Measurements from ENCODE around the gene ITGA2.

Gene ITGA2

DNA sequence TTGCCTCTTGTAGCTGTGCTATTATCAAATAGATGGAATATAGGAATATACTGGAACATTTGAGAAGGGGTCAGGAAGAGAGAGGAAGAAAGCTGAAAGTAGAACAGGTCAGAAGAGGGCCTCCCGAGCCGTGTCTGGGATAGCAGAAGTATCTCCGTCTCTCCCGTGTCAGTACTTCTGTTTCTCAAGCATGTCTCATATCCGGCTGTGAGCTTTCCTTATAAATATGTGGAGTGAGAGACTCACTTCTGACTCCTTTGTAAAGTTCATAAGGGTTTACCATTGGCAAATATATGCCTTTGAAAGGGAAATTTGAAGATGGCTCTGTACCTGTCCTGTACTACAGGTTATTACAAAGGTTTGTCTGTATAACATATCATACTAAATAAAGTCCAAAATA is 70.1 kb downstream of the ITGA2 start:
- DNase-seq (ENCODE audit: low read depth): no peak

DNA sequence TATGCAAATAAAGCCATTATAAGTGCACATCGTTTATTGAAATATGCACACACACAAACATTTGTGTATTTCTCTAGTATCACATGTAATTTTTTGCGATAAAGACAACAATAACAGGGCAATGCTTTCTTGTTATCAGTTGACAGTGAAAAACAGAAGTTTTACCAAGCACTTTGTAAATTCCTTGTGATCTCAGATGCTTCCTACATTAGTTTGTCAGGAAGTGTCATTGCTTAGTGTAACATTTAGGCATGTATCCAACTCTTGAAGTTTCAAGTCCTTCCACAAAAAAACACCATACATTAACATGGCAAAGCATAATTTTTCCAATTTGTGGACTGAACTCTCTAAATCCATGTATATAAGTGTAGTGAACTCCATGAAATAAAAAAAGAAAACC is 74.0 kb downstream of the ITGA2 start:
- no peak for DNase-seq (ENCODE audit: low read depth)

DNA sequence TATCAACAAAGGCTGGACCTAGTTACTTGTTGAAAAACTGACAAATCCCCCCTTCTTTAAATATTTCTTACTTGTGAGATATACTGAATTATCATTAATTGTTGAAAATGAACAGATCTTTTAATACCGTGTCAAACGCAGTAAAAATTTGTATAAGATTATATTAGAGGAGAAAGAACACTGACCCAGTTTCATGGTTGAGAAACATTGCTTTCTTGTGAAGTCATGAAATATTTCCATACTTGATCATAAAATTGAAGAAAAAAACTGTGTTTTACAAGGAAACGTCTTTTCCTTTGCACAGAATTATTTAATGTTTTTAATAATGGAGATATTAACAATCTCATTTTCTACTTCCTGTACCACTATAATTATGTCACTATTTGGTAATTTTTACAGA is 74.6 kb downstream of the ITGA2 start:
- DNase-seq (ENCODE audit: low read depth): no peak

DNA sequence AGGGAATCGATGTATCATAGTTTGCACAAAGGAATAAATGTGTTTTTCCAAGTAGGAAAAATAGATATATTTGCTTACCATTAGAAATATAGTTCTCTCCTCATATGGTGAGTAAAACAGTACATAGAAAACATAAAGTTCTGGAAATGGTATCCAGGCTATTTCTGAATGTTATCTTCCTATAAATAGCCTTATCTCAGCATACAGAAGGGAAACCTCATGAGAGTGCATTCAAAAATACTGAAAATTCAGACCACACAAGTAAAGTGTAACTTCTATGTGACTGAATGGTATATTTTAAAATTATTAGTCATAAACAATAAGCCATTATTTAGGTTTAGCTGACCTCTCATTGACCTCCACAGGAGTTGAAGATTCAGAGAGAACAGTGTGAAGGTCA is 76.9 kb downstream of the ITGA2 start:
- DNase-seq (ENCODE audit: low read depth): no peak

DNA sequence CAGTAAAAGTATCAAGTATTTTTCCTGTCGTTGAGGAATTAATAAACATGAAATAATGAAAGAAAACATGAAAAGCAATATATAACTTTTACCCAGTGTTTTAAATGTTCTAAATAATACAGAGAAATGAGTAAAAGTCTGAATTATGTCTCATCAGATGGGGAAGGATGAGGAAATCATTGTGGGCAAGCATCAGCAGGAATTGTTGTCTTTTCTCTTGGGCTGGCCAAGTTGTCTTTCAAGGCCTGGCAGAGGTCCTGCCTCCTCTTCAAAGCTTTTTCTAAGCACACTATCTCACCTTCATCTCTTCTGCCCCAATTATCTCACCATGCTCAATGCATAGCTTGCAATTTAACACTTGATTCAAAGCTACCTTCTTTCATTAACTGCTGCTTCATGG is 78.5 kb downstream of the ITGA2 start:
- no peak for DNase-seq (ENCODE audit: low read depth)

DNA sequence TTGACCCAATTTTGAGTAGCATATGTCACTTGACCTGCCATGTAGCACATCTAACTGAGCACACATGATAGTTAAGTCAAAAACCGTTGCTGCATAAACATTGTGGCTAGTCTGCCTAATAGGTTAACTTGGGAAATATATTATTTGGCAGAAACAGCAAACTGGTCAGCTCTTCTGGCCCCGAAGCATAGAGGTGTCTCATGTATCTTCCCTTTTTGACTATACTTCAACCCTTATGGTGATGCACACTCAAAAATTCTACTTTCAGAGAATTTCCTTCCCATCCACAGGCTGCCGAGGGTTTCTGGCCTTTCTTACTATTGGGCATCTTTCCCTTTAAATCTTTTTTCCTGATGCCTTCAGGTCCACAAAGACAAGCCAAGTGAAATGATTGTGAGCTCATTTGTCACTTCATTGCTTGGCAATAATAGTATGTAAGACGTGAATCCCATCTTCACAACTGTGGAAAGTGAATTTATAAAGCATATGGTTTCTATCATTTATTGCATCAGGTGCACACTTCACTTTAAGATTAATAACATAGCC is 79.2 kb downstream of the ITGA2 start:
- DNase-seq (ENCODE audit: low read depth): no peak

DNA sequence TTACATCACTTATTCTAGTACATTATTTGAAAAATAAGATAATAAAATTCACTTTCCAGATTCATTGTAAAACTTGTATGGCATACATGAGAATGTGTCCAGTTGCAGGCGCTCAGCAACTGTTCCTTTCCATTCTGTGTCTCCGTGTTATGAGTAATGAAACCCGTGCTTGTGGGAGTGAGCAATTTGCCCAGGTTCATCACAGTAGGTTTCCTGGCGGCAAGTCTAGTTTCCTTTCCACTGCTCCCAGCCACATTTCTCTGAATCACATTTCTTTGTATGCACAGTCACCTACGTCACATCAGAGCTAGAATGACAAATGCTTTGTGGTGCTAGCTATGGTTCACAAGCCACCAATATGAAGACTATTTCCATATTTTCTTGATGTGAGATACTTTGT is 80.5 kb downstream of the ITGA2 start:
- no peak for DNase-seq (ENCODE audit: low read depth)

DNA sequence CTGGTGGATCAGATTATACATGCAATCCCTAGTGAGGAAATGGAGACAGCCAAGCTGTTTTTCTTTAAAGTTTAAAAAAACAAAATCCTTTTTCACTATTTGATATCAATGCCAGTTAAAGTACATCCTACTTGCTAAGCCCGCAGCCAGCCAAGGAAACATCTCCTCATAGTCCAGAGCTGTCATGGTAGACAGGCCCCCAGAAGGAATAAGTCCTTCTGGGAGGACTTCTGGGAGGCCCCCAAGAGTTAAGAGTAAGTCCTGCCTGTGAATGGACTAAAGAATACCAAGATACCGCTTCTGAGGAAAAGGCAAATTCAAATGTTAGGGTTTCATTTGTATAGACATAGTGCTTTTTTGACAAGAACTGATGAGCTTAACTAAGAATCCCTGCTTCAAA is 82.1 kb downstream of the ITGA2 start:
- DNase-seq (ENCODE audit: low read depth): no peak

DNA sequence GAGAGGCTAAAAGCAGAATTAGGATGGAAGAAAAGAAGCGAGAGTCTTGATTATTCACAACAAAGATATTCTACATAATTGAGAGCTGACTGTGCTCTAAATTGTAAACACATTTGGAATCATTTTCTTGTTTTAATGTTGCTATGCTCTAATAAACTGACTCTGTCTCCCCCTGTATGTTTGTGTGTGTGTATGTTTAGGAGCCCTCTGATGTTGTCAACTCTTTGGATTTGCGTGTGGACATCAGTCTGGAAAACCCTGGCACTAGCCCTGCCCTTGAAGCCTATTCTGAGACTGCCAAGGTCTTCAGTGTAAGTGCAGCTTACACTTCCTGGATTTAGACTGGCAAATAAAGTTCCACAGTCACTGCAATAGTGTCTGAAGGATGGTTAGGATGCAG is 82.6 kb downstream of the ITGA2 start:
- no peak for DNase-seq (ENCODE audit: low read depth)

DNA sequence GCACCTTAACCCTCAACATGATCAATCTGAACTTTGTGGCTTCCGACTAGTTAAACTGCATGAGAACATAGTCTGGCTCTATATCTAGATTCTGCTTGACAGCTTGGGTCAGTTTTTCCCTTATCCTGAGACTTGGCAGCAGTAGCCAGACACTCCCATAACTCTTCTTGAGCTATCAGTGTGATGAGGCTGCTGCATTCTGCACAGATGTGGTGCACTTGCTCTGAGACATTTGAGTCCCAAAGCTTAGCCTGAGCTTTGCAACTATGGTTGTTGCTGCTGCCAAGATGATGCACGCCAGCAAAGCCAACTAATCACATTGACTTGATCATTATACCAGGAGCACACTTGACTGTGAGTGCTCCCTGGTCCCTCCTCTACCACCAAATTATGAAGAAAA is 84.2 kb downstream of the ITGA2 start:
- no peak for DNase-seq (ENCODE audit: low read depth)

DNA sequence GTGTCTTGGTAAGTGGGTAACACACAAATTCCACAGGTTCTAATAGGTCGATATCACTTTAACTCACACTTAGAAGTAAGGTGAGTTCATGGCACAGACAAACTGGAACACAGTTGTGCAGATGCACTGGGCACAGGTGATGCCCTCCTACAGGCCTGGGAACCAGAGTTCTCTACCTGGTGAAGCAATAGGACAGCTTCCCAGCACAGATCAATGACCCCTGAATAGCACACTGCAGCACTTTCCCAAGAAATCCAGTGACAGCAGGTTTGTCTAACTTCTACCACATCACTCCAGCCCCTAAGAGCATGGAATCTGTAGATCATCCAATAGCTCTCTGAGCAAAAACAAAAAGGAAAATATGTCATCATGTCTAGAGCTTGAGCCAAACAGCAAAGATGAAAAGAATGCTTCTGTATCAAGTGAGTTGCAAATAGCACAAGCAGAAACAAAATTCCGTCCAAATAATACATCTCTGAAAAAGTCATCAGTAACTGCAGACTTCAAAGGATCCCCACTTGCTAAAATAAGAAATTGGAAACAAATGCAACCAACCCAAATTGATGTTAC is 86.9 kb downstream of the ITGA2 start:
- DNase-seq (ENCODE audit: low read depth): no peak

DNA sequence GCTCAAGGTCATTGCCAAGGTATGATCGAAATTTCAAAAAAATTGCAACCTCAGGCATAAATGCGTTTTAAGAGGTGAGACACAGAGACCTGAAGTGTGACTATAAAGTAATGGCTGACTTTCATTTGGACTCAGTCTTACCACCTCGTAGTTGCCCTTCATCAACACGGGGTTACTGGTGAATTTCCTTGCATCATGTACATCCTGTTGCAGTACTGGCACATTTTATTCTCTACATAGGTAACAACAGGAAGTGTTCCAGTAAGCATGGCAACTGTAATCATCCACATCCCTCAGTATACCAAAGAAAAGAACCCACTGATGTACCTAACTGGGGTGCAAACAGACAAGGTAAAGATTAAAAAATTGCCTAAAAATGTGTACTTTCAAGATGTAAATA is 91.1 kb downstream of the ITGA2 start:
- DNase-seq (ENCODE audit: low read depth): no peak

DNA sequence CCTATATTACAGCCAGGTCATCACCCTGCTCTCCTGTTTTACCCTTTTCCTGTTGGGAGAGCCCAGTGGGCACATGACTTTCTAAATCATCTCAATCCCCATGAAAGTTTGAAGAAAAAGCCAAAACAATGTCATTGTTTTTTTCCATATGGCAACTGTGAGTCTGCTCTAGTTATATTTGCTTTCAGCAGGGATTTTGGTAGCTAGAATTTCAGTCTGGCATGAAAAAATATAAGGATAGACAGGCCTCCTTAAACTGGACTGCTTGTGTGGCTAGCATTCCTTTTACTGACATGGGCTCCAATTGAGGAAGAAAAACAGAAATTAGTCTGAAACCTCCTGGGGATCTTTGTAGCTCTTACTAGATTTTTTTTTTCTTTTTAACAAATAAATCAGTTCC is 94.8 kb downstream of the ITGA2 start:
- DNase-seq (ENCODE audit: low read depth): no peak

DNA sequence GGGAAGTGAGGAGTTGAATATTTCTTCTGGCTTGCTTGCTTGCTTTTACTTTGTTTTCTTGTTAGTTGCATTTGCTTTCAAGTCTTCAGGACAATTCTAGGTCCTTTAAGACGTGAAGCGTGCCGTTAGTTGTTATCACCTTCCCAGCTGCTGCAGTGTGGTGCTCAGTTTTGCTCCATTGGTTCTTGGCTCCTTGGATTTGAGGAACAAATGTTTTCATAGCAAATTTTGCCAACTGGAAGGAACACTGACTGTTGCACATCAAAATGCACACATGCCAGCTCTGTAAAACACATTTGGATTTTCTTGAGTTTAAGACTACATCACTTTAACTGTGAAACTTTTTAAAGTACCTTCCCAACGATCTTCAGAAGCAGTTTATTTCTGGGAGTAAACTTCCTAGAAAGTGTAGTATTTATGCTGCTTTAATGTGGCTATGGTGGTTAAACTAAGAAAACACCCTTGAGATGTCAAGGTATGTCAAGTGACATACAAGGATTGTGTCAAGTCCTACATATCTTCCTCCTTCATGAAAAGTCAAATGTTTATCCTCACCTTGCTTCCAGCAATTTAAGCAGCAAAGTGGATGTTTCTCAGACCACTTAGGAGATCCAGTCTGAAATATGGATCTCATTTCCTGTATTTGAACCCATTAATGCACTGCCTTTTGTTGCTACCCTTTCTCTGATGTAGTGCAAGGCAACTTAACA is 95.5 kb downstream of the ITGA2 start:
- DNase-seq (ENCODE audit: low read depth): no peak

DNA sequence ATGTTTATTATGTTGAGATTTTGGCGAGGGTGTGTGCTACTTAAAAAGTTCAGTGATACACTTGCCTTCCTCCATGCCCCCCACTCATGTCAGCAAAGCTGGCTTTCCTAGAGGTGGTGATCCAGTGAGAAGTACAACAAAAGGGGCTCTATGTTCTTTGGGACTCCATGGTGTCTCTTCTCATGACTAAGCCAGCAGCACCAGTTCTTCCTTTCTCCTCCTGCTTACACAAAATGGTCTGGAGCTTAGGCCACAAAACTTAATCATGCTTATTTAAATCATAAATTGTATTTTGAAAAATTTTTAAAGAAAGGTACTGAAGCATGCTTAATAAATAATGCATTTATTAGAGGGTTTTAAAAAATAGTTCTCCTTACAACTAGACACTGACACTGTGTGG is 98.0 kb downstream of the ITGA2 start:
- no peak for DNase-seq (ENCODE audit: low read depth)

DNA sequence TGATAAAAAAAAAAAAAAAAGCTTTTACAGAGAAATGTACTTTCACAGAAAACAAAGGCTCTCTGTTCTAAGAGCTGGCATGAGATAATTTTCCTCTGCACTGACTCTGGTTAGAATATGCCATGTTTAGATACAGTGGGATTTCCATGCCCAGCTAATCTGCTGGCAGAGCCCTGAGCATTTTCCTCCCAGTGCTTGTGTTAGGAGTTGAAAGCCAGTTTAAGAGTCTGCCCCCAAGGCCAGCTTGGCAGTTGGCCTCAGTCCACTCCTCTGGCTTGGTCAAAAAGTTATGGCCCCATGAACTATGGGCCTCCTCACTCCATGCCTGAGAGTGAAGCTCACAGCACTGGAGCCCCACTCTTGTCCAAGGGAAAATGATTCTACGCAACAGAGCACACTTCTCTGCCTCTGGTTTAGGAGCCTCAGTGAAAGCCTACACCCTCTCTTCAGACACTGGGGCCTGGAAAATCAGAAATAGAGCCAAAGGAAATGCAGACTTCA is 98.5 kb downstream of the ITGA2 start:
- no peak for DNase-seq (ENCODE audit: low read depth)

DNA sequence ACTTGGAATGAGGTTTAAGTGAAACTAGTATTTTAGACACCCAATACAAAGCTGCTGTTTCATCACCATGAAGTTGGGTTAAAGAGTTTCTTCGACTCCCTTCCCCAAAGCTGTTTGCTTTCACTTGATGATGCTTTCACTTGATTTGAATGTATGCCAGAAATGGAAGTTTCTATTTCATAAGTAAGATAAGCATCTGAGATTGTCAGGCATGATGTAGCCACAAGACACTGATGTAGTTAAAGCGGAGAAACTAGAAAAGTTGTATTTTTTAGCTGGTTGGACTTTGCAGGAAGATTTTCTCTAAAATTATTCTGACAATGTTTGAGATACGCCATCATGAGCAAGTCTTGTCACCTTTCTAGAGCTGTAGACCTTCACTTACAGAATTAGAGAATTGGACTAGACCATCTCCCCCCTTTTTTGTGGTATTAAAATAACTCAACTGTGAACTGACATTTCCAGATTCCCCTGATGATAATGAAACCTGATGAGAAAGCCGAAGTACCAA is 100.4 kb downstream of the ITGA2 start:
- DNase-seq (ENCODE audit: low read depth): no peak

DNA sequence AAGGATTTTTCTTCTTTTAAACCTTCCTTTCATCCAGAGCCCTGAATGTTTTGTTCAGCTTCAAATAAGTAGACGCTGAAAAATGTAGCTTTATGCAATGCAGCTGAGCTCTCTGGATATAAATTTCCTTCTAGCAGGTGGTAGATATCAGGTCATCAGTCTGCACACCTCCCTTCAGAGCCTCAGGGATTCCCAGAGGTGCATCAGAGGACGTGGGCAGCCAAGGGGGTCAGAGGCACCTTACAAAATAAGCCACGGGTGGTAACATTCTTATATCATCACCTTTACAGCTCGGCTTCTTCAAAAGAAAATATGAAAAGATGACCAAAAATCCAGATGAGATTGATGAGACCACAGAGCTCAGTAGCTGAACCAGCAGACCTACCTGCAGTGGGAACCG is 101.1 kb downstream of the ITGA2 start:
- DNase-seq (ENCODE audit: low read depth): no peak

DNA sequence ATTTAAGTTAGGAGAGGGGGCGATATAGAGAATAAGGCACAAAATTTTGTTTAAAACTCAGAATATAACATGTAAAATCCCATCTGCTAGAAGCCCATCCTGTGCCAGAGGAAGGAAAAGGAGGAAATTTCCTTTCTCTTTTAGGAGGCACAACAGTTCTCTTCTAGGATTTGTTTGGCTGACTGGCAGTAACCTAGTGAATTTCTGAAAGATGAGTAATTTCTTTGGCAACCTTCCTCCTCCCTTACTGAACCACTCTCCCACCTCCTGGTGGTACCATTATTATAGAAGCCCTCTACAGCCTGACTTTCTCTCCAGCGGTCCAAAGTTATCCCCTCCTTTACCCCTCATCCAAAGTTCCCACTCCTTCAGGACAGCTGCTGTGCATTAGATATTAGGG is 102.1 kb downstream of the ITGA2 start:
- DNase-seq (ENCODE audit: low read depth): no peak

DNA sequence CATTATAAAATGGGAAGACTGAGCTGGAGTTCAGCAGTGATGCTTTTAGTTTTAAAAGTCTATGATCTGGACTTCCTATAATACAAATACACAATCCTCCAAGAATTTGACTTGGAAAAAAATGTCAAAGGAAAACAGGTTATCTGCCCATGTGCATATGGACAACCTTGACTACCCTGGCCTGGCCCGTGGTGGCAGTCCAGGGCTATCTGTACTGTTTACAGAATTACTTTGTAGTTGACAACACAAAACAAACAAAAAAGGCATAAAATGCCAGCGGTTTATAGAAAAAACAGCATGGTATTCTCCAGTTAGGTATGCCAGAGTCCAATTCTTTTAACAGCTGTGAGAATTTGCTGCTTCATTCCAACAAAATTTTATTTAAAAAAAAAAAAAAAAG is 103.1 kb downstream of the ITGA2 start:
- DNase-seq (ENCODE audit: low read depth): no peak

DNA sequence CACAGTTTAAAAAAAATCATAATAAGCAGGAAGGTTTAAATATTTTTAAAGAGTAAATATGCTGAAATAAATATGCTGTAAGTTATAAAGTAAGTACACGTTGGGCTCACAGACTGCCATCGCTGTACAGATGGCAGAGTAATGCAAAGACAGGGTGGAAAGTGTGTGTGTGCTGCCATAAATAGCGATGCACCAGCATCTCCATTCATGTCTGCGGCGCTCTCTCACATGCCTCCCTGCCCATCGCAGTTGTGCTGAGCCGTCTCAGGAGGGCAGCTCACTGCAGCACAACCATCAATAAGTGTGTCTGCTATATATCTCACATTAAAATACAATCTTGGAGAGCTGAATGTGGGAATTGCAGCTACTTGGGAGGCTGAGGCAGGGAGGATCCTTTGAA is 106.1 kb downstream of the ITGA2 start:
- DNase-seq (ENCODE audit: low read depth): no peak

DNA sequence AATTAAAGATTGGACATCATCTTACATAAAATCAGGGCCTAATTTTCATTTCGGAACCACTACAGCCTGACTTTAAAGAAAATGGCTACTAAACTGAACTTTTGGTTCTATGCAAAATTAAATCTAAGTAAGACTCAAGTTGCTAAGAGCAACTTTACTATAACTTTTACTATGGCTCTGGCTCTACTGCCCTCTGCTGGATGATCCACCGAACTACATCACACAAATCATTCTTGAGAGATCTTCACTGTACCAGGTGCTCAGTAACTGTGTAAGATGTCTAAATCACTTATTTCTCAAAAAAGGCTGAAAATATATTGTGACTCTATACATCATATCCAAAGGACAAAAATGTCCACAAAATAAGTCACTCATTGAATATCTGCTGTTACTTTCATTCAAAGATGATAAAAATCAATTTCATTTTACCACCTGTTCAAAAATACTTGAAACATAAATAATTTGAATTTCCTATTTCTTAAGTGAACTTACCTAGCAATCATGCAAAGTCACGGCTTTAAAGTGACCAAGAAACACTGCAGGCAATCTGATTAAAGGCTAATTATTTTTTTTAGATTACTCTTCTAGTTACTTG is 106.9 kb downstream of the ITGA2 start:
- peak; percentile 60 for DNase-seq (ENCODE audit: low read depth)

DNA sequence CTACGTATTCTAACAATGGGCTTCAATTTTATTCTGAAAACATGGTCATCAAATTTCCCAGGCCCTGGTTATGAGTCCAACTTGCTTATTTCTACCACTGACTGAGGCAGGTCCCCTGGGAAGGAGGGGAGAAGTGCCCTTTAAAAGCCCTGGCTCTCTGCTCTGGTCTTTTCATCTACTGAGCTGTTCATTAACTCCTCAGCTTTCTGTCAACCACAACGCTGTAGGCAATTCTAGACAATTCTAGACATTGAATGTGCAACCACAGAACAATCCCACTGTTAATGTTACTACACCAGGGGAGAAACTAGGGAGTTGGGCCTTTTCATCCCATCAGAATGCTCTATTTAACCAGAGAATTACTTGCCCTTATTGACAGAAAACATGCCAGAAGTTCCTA is 110.4 kb downstream of the ITGA2 start:
- no peak for DNase-seq (ENCODE audit: low read depth)

Measured in activated T-cell treated with anti-CD3 and anti-CD28 coated beads for 1 hour (primary cell).